ENCODE data around the gene C16orf95. TPM values are rescaled to one million over a fixed set of nuclear protein-coding genes. Genes with fewer than 3 reads are reported as not detected.

The C16orf95 gene
- total and polyA plus RNA-seq, 3 experiments from 2014 or later: 2.5 to 8.4 (median 7.5) TPM

DNA sequence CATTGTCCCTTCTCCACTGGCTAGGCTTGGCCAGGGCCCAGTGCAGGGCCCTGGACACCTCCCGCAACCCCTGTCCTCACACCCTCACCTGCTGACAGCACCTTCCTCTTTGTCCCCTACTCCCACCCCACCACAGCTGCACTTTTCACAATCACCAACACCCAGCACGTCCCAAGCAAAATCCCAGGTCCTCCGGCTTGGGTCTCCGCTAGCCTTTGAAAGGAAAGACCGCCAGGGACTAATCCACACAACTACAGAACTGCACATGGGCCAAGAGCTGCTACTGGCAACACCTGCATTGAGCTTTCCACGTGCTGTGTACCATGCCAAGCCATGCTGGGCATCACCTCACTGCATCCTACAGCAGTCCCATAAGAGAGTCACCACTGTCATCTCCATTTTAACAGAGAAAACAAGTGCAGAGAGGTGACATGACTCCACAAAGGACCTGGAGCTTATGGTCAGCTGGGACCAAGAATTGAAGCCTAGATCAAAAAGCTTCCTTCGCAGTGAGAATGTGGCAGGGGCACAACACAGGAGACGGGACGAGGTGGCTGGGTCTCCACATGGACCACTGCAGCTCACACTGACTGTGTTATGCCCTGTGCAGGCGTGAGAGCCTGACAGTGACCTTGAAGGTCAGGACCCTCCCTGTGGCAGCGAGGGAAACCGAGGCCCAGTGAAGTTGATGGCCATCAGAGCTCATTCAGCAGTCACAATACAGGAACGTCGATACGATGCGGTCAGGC is 43.8 kb upstream of the C16orf95 start:
- peaks cover 0 to 82% (median 18%) of the 10 kb centered on the region in 3 donors for H3K36me3 Mint-ChIP-seq
- POLR2A ChIA-PET: no interaction called here
- CTCF ChIA-PET: interaction anchor here (1.4 kb wide), 1 partner anchor 37 kb away, joined by 5 read pairs; no protein-coding TSS in a partner anchor
- Histone ChIP-seq H3K36me3 (ENCODE audit: insufficient read depth, low read length) (peaks cover 13% of the 10 kb centered on the region), H3K27ac (ENCODE audit: low read depth, low read length) (no peak overlapping the region), H3K27me3 (ENCODE audit: insufficient read depth, low read length, poor library complexity, severe bottlenecking) (no peaks in the 10 kb centered on the region), H3K4me3 (ENCODE audit: low read length) (no peak overlapping the region), H3K4me1 (ENCODE audit: insufficient read depth, low read length) (no peaks in the 10 kb centered on the region), H3K9me3 (ENCODE audit: low read length) (no peaks in the 10 kb centered on the region)
- H3K27me3 Mint-ChIP-seq: no peaks in the 10 kb centered on the region
- H3K27ac Mint-ChIP-seq: no peak overlapping the region
- peaks cover 10 to 25% (median 20%) of the 10 kb centered on the region in 3 donors for H3K4me1 Mint-ChIP-seq
- no peaks in the 10 kb centered on the region for H3K9me3 Mint-ChIP-seq
- DNase-seq: no peak
- H3K4me3 Mint-ChIP-seq: no peak overlapping the region

GRCh38 chr16:87359121-87359520 is 41.9 kb upstream of the C16orf95 start:
- Histone ChIP-seq H3K4me1 (ENCODE audit: insufficient read depth, low read length) (no peaks in the 10 kb centered on the region), H3K27ac (ENCODE audit: low read depth, low read length) (no peak overlapping the region), H3K4me3 (ENCODE audit: low read length) (no peak overlapping the region), H3K9me3 (ENCODE audit: low read length) (no peaks in the 10 kb centered on the region), H3K36me3 (ENCODE audit: insufficient read depth, low read length) (peaks cover 13% of the 10 kb centered on the region), H3K27me3 (ENCODE audit: insufficient read depth, low read length, poor library complexity, severe bottlenecking) (no peaks in the 10 kb centered on the region)
- Mint-ChIP-seq H3K4me1 (peaks cover 5 to 7% (median 6%) of the 10 kb centered on the region in 3 donors), H3K36me3 (peaks cover 0 to 80% (median 16%) of the 10 kb centered on the region in 3 donors), H3K9me3 (no peaks in the 10 kb centered on the region), H3K4me3 (no peak overlapping the region), H3K27ac (peak overlapping the region in 2 of 8 donors; percentile 12 to 28), H3K27me3 (no peaks in the 10 kb centered on the region)
- ChIA-PET POLR2A (no interaction called here), CTCF (no interaction called here)
- DNase-seq: no peak

- Histone ChIP-seq H3K27ac (ENCODE audit: low read depth, low read length) (no peak overlapping the region), H3K27me3 (ENCODE audit: insufficient read depth, low read length, poor library complexity, severe bottlenecking) (no peaks in the 10 kb centered on the region), H3K36me3 (ENCODE audit: insufficient read depth, low read length) (peaks cover 13% of the 10 kb centered on the region), H3K4me1 (ENCODE audit: insufficient read depth, low read length) (no peaks in the 10 kb centered on the region), H3K4me3 (ENCODE audit: low read length) (no peak overlapping the region), H3K9me3 (ENCODE audit: low read length) (no peaks in the 10 kb centered on the region)
- Mint-ChIP-seq H3K4me1 (peaks cover 4 to 5% (median 5%) of the 10 kb centered on the region in 3 donors), H3K27me3 (no peaks in the 10 kb centered on the region), H3K9me3 (no peaks in the 10 kb centered on the region), H3K27ac (peak overlapping the region in 2 of 8 donors; percentile 2 to 14), H3K4me3 (no peak overlapping the region), H3K36me3 (peaks cover 0 to 79% (median 16%) of the 10 kb centered on the region in 3 donors)
- CTCF ChIA-PET: interaction anchor here (0.8 kb wide), 1 partner anchor 34 kb away, joined by 3 read pairs; no protein-coding TSS in a partner anchor
- DNase-seq: no peak
- POLR2A ChIA-PET: no interaction called here
These were observed 41.5 kb upstream of the C16orf95 start for GRCh38 chr16:87358696-87359095.

DNA sequence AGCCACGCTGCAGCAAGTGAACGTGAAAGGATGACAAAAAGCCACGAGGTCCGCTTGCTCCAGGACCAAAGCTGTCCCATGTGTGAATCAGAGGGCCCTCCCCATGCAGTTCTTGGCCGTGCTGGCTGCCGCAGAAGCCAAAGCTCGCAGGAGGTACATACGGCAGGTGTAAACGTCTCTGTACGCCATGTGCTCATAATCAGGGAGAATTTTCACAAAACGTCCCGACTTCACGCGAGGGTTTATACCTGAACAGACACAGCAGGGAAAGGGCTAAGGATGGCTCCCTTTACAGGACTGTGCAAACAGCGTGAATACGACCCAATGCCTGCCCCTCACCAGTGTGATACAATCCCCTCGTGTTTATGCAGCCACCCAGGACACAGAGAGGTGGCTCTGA is 41.1 kb upstream of the C16orf95 start:
- ChIA-PET CTCF (interaction anchor here (0.8 to 1.4 kb wide), 2 partner anchors 33 to 36 kb away, joined by 3 to 5 read pairs; no protein-coding TSS in a partner anchor), POLR2A (no interaction called here)
- Mint-ChIP-seq H3K27ac (peak overlapping the region in 2 of 8 donors; percentile 2 to 36), H3K4me3 (no peak overlapping the region), H3K4me1 (peaks cover 0 to 2% (median under 1%) of the 10 kb centered on the region in 3 donors), H3K27me3 (no peaks in the 10 kb centered on the region), H3K9me3 (no peaks in the 10 kb centered on the region), H3K36me3 (peaks cover 0 to 74% (median 12%) of the 10 kb centered on the region in 3 donors)
- Histone ChIP-seq H3K27ac (ENCODE audit: low read depth, low read length) (no peak overlapping the region), H3K4me3 (ENCODE audit: low read length) (no peak overlapping the region), H3K36me3 (ENCODE audit: insufficient read depth, low read length) (peaks cover 13% of the 10 kb centered on the region), H3K27me3 (ENCODE audit: insufficient read depth, low read length, poor library complexity, severe bottlenecking) (no peaks in the 10 kb centered on the region), H3K4me1 (ENCODE audit: insufficient read depth, low read length) (no peaks in the 10 kb centered on the region), H3K9me3 (ENCODE audit: low read length) (no peaks in the 10 kb centered on the region)
- no peak for DNase-seq

DNA sequence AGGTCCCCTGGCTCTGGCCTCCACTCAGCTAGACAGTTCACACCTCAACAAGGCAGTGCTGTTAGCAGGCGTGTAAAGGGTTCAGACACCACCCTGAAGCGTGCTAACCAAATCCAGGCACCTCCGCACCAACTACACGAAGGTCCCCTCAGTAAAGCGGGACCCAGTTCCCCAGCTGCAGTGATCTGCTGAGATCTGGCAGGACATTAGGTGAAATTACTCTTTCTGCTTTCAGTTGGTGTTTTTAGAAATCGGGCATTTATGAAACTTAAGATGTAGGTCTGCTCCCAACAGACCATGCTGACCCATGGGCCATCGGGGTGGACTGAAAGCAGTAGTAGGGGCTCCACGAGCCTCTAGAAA is 39.3 kb upstream of the C16orf95 start:
- Histone ChIP-seq H3K27ac (ENCODE audit: low read depth, low read length) (no peak overlapping the region), H3K9me3 (ENCODE audit: low read length) (no peaks in the 10 kb centered on the region), H3K36me3 (ENCODE audit: insufficient read depth, low read length) (peaks cover 13% of the 10 kb centered on the region), H3K27me3 (ENCODE audit: insufficient read depth, low read length, poor library complexity, severe bottlenecking) (no peaks in the 10 kb centered on the region), H3K4me1 (ENCODE audit: insufficient read depth, low read length) (no peaks in the 10 kb centered on the region), H3K4me3 (ENCODE audit: low read length) (no peak overlapping the region)
- ChIA-PET POLR2A (no interaction called here), CTCF (no interaction called here)
- H3K36me3 Mint-ChIP-seq: peaks cover 0 to 68% (median 12%) of the 10 kb centered on the region in 3 donors
- H3K27me3 Mint-ChIP-seq: no peaks in the 10 kb centered on the region
- no peak for DNase-seq
- H3K4me1 Mint-ChIP-seq: peaks cover 0 to 2% (median 0%) of the 10 kb centered on the region in 3 donors
- H3K27ac Mint-ChIP-seq: peak overlapping the region in 2 of 8 donors; percentile 21 to 29
- H3K9me3 Mint-ChIP-seq: no peaks in the 10 kb centered on the region
- H3K4me3 Mint-ChIP-seq: no peak overlapping the region

GRCh38 chr16:87353613-87354012 is 36.4 kb upstream of the C16orf95 start:
- peaks cover 5% of the 10 kb centered on the region for H3K36me3 ChIP-seq (ENCODE audit: insufficient read depth, low read length)
- no peaks in the 10 kb centered on the region for H3K27me3 ChIP-seq (ENCODE audit: insufficient read depth, low read length, poor library complexity, severe bottlenecking)
- no peaks in the 10 kb centered on the region for H3K4me1 ChIP-seq (ENCODE audit: insufficient read depth, low read length)
- H3K9me3 Mint-ChIP-seq: no peaks in the 10 kb centered on the region
- H3K36me3 Mint-ChIP-seq: peaks cover 0 to 60% (median 5%) of the 10 kb centered on the region in 3 donors
- no peaks in the 10 kb centered on the region for H3K27me3 Mint-ChIP-seq
- no peak overlapping the region for H3K27ac ChIP-seq (ENCODE audit: low read depth, low read length)
- no peak overlapping the region for H3K27ac Mint-ChIP-seq
- H3K4me1 Mint-ChIP-seq: peaks cover 0 to 9% (median 8%) of the 10 kb centered on the region in 3 donors
- POLR2A ChIA-PET: no interaction called here
- H3K9me3 ChIP-seq (ENCODE audit: low read length): no peaks in the 10 kb centered on the region
- CTCF ChIA-PET: no interaction called here
- no peak for DNase-seq
- H3K4me3 Mint-ChIP-seq: no peak overlapping the region
- no peak overlapping the region for H3K4me3 ChIP-seq (ENCODE audit: low read length)

- no peak overlapping the region for H3K27ac ChIP-seq (ENCODE audit: low read depth, low read length)
- H3K36me3 ChIP-seq (ENCODE audit: insufficient read depth, low read length): peaks cover 5% of the 10 kb centered on the region
- no peak overlapping the region for H3K4me3 ChIP-seq (ENCODE audit: low read length)
- Mint-ChIP-seq H3K27me3 (no peaks in the 10 kb centered on the region), H3K9me3 (no peaks in the 10 kb centered on the region), H3K27ac (peak overlapping the region in 1 of 8 donors; percentile 77), H3K4me3 (no peak overlapping the region), H3K36me3 (peaks cover 0 to 58% (median 2%) of the 10 kb centered on the region in 3 donors), H3K4me1 (peaks cover 0 to 8% (median 7%) of the 10 kb centered on the region in 3 donors)
- ChIA-PET CTCF (no interaction called here), POLR2A (interaction anchor here (0.5 kb wide), 1 partner anchor 78 kb away, joined by 4 read pairs; no protein-coding TSS in a partner anchor)
- no peaks in the 10 kb centered on the region for H3K4me1 ChIP-seq (ENCODE audit: insufficient read depth, low read length)
- H3K9me3 ChIP-seq (ENCODE audit: low read length): no peaks in the 10 kb centered on the region
- no peak for DNase-seq
- H3K27me3 ChIP-seq (ENCODE audit: insufficient read depth, low read length, poor library complexity, severe bottlenecking): no peaks in the 10 kb centered on the region
These were observed 35.6 kb upstream of the C16orf95 start for GRCh38 chr16:87352818-87353217.

- H3K4me1 Mint-ChIP-seq: peaks cover 0 to 8% (median 7%) of the 10 kb centered on the region in 3 donors
- Histone ChIP-seq H3K9me3 (ENCODE audit: low read length) (no peaks in the 10 kb centered on the region), H3K27me3 (ENCODE audit: insufficient read depth, low read length, poor library complexity, severe bottlenecking) (no peaks in the 10 kb centered on the region), H3K4me1 (ENCODE audit: insufficient read depth, low read length) (peaks cover 2% of the 10 kb centered on the region), H3K36me3 (ENCODE audit: insufficient read depth, low read length) (peaks cover 5% of the 10 kb centered on the region), H3K27ac (ENCODE audit: low read depth, low read length) (no peak overlapping the region), H3K4me3 (ENCODE audit: low read length) (no peak overlapping the region)
- H3K27me3 Mint-ChIP-seq: no peaks in the 10 kb centered on the region
- ChIA-PET POLR2A (no interaction called here), CTCF (no interaction called here)
- no peak overlapping the region for H3K4me3 Mint-ChIP-seq
- no peaks in the 10 kb centered on the region for H3K9me3 Mint-ChIP-seq
- H3K27ac Mint-ChIP-seq: peak overlapping the region in 1 of 8 donors; percentile 15
- H3K36me3 Mint-ChIP-seq: peaks cover 0 to 59% (median 0%) of the 10 kb centered on the region in 3 donors
- no peak for DNase-seq
These were observed 34.1 kb upstream of the C16orf95 start for GRCh38 chr16:87351320-87351698.

Data from CD8-positive, alpha-beta memory T cell (primary cell).